Activated naive CD8-positive, alpha-beta T cell treated with anti-CD3 and anti-CD28 coated beads, Interleukin-2, amount 50 U/mL, for 16 hours (primary cell): ENCODE measurements around the gene BRAF.
"Not testable (repeated sequence)": the region's sequence is repeated elsewhere in the genome, so short reads cannot be mapped to it uniquely, and the experiment has no call there.

Experiments
- DNase-seq: peaks from one replicate; pipeline ENCODE4 v3.0.0-alpha.2; 2020; ENCODE audit warnings: low read depth, low spot score

BRAF gene

DNA sequence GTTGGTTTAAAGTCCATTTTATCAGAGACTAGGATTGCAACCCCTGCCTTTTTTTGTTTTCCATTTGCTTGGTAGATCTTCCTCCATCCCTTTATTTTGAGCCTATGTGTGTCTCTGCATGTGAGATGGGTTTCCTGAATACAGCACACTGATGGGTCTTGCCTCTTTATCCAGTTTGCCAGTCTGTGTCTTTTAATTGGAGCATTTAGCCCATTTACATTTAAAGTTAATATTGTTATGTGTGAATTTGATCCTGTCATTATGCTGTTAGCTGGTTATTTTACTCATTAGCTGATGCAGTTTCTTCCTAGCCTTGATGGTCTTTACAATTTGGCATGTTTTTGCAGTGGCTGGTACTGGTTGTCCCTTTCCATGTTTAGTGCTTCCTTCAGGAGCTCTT, 212.3 kb downstream of the BRAF start:
- not testable (repeated sequence) for DNase-seq

DNA sequence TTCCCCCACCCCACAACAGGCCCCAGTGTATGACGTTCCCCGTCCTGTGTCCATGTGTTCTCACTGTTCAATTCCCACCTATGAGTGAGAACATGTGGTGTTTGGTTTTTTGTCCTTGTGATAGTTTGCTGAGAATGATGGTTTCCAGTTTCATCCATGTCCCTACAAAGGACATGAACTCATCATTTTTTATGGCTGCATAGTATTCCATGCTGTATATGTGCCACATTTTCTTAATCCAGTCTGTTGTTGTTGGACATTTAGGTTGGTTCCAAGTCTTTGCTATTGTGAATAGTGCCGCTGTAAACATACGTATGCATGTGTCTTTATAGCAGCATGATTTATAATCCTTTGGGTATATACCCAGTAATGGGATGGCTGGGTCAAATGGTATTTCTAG, 216.0 kb downstream of the BRAF start:
- DNase-seq: not testable (repeated sequence)

DNA sequence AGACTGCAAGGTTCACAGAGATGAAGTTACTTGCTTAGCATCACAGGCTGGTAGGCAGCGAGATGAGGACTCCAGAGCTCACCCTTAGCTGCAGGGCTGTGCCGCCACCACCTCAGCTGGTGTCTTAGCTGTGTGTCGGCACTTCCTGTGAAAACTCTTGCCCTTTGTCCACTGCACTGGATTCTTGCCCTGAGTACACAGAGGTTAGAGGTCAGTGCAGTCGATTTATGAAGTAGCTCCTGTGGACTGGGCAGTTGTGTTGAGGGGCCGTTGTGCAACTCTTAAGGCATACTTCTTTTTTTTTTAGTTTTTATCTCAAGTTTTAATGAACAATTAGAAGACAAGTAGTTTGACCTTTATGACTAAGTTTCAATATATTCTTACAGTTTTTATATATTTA, 217.6 kb downstream of the BRAF start:
- no peak for DNase-seq

DNA sequence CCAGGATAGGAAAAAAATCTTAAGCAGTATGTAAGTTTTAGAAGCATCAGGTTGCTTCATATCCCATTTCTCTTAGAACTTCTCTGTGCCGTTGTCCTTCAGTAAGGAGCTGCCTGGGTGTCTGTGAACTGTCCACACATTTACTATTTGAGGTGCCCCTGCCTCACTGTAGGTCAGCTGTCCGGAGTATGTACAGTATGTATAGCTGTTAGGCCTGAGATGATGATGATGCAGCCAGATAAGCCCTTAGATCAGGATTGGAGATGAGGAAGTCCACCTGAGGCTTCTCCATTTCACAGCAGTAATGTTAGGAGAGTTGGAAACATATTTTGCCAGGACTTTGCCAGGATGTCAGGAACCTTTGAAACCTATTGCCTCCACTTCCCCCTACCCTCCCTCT, 220.5 kb downstream of the BRAF start:
- DNase-seq: no peak

DNA sequence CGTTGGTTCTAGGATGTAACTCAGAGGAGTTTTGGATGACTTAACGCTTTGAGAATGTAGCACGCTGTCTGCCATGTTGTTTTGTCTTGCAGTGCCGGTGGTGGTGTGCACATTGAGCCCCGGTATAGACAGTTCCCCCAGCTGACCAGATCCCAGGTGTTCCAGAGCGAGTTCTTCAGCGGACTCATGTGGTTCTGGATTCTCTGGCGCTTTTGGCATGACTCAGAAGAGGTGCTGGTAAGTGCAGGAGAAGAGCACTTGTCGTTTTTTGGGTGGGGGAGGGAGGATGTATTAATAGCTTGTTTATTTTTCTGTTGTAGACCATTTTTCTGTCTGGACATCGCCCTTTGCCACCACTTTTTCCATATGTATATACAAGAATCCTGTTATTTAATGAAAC, 222.0 kb downstream of the BRAF start:
- no peak for DNase-seq

DNA sequence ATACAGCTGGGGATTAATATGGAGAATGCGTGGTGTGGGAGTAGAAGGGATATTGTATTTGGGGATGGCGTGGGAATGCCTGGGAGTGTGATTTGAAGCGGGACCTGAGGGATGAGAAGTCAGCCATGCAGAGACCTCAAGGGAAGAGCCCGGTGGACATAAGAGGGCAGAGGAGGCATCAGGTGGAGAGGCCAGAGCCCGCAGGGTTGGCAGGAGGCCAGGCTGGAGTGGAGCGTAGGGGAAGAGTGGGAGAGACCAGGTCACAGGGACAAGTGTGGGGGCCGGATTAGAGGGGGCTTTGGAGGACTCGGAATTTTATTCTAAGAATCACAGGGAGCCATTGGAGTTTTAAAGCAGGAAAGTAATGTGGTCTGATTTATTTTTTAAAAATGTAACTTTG, 226.3 kb downstream of the BRAF start:
- DNase-seq: no peak

DNA sequence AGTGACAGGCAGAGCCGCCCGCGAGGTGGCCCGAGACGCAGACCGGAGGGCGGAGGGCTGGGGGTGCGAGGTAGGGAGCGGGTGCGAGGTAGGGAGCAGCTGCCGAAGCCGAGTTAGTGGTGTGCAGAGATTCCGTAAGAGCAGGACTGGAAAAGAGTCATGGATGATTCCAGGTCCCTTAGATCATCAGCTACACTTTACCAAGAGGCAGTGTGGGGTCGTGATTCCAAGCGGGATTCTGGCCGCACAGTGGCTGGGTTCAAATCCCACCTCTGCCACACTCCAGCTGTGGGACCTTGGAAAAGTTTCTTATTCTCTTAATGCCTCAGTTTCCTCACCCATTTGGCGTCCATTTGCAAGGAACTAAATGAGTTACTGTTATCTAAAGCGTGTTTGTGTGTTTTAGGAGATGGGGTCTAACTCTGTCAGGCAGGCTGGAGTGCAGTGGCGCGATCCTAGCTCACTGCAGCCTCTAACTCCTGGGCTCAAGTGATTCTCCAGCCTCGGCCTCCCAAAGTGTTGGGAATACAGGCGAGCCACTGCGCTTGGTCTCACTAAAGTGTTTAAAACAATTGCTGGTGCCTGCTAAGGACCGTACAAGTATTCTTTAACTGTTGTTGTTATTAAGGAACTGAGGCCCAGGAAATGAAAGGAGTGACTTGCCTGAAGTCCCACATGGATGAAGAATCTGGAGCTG, 227.1 kb downstream of the BRAF start:
- DNase-seq: no peak

DNA sequence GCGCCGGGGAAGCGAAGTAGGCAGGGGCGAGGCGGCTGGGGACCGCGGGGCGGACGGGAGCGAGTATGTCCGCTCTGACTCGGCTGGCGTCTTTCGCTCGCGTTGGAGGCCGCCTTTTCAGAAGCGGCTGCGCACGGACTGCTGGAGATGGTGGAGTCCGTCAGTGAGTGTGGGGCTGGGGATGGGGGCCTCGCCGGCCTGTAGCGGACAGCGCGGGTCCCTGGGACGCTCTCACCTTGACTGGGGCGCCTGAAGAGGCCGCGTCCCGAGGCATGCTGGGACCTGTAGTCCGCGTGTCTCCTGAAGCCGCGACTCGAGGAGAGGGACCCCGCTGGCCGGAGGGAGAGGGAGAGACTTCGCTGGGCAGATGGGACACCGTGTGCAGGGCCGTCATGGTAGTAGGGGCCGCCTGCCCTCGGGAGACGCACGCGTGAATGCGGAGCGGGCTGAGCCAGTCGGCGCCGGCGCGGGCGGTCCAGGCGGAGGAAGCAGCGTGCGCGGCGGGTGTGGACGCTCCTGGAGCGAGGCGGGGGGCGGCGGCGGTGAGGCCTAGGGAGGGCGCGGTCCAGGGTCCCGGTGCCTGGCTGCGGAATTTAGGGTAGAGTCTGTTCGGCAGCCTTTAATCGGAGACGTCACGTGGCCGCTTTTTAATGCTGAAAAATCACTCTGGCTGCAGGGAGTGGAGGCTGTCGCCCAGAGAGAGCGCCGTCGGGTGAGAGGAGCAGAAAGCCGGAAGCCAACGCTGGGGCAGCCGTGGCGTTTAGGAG, 227.9 kb downstream of the BRAF start, which contains the start of gene NDUFB2:
Gene NDUFB2 (plus strand): TSS at position 29 of the 767 bp plus-strand sequence. CDS start 37 bp downstream, at position 66.
- DNase-seq: peak; percentile 90

DNA sequence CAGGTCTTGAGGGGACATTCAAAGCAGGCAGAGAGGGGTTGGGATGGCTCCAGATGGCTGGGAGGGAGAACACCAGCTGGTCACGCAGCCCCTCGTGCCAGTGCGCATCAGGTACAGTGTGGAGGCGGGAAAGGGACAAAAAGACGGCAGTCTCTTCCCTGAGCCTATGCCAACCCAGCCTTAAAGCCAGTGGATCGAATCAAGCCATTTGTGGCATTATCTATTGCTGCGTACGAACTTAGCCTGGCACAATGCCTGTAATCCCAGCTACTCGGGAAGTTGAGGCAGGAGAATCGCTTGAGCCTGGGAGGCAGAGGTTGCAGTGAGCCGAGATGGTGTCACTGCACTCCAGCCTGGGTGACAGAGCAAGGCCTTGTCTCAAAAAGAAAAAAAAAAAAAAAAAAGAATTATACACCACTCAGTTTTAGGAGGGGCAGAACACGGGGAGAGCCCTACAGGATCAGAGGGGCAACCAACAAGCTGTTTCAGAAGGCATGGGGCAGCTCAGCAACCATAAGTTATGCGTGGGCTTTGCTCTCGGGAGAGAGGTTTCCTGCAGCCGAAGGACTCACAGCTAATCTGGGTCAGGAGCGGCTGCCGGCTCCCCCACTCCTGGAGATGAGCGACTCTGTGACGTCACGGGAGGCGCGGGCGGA, 228.6 kb downstream of the BRAF start:
- DNase-seq: no peak

DNA sequence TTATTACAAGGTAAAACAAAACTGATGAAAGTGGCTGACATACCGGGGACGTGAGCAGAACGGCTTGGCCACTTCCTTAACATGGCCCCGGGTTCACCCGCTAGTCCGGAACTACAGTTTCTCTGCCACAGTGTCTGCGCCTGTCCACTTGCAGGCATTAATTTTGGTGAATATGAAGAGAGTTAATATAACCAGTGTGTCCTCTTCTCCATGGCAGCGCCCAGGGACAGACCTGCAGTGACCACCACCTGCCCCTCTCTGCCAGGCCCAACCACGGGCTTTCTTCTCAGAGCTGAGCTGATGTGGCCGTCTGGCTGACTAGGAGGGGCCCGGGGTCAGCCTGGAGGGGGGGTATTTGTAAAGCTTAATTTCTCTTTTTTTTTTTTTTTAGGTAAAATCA, 229.3 kb downstream of the BRAF start:
- DNase-seq: no peak

DNA sequence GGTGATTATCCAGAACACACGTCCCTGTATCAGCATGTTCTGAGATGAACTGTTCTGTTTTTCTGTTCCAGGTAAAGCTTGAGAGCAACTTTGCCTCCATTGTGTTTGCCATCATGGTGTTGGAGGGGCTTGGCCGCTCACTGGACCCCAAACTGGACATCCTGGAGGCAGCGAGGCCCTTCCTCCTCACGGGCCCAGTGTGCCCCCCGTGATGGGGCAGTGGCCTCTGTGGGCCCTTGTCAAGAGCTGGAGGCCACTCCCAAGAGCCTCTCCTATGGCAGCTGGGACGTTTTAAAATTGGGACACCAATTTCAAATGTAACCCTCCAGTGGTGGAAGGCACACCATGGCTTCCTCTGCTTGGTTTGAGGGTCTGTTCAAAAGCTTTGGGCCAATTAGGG, 230.1 kb downstream of the BRAF start:
- DNase-seq: no peak

DNA sequence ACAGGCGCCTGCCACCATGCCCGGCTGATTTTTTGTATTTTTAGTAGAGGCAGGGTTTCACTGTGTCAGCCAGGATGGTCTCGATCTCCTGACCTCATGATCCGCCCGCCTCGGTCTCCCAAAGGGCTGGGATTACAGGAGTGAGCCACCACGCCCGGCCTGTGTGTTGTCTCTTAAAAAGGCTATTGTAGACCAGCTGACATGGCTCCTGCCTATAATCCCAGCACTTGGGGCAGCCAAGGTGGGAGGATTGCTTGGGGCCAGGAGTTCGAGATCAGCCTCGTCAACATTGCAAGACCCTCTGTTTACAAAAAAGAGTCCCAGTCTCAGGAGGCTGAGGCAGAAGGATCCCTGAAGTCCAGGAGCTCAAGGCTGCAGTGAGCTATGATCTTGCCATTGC, 230.9 kb downstream of the BRAF start:
- DNase-seq: not testable (repeated sequence)

DNA sequence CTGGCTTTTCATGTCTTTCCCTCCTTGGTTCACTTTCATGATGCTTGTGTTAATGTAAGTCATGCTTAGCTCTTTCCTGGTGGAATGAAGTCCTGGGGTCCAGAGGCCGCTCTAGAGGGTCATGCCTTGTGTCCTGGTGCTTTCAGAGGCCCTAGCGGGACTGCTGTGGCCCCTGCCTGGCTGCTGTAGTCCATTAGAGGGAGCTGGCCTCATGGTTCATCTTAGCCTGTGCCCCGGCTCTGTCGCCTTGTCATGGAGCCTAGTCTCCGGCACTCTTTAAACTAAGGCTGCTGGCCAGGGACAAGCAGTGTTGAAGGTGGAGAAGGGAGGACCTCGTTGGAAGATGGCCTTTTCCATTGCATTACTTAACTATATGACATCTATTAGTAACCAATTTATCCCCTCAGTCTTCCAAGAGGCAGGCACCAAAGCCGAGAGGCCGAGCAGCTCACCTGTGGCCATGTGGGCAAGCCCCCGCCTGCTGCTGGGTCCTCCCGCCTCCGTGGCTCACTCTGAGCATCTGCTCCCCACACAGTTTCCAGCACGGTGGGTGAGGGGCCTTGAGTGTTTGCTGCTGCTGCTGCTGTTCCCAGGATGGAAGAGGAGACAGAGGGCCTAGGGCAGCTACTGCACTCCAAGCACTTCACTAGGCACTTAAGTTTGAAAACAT, 233.2 kb downstream of the BRAF start:
- DNase-seq: no peak

DNA sequence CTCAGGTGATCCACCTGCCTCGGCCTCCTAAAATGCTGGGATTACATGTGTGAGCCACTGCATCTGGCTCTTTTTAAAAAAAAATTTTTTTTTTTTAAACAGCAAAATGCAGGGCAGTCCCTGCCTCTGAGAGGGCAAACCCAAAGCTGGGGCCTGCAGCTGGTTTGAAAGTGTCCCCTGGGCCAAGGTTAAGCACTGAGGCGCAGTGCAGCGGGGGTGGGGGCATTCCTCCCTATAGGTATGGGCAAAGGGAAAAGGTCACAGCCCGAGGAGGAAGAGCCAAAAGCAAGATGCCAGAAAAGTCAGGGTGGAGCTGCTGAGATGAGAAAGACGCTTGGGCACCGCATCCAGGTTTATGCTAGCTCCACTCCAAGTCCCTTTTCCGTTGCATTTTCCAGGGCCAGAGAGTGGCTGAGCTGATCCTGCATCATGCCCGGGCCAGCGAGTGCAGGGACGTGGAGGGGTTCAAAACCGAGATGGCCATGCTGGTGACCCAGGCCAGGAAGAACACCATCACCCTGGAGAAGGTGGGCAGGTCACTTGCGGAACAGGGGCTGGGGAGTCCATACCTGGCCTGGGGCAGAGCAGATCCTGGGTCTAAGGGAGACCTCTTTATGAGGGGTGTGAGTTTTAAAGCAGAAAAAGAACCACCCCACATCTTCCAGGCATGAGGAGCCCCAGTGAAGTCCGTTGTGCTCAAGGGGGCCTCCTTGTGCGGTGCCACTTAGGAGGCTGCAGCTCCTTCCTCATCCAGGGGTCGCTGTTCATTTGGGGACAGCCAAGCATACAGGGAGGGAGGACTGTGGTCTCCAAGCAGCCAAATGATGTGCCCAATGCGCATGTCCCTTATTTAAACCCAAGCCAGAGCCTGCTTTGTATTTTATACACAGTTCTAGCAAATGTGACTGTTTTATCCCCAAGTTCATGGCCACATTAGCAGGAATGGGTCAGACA, 235.3 kb downstream of the BRAF start:
- DNase-seq: no peak

DNA sequence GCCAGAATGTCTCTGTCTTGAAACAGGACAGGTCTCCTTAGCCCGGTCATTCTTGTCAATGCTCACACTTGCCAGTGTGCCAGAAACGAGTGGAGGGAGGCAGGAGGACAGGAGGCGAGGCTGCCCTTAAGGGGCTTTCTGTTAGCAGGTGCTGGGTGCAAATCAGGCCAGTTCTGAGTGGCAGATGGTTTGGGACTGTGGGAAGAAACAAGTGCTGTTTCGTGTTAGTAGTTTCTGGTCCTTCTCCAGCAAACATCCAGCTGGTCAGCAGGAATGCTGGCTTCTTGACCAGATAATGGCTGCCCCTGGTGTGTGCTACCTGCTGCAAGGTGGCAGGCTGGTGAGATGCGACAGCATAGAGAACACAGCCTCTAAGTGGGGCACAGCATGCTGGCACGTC, 236.4 kb downstream of the BRAF start:
- DNase-seq: no peak

DNA sequence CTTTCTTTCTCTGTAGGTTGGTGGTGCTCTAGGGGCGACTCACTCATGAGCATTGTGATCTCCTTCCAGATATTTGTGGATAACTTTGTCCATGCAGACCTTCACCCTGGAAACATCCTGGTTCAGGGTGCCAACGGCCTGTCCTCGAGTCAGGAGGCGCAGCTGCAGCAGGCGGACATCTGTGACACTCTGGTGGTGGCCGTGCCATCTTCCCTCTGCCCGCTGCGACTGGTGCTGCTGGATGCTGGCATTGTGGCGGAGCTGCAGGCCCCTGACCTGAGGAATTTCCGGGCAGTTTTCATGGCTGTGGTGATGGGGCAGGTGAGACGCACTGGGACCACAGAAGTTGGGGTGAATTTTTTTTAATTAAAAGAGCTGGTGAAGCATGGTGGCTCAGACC, 237.8 kb downstream of the BRAF start:
- DNase-seq: no peak

DNA sequence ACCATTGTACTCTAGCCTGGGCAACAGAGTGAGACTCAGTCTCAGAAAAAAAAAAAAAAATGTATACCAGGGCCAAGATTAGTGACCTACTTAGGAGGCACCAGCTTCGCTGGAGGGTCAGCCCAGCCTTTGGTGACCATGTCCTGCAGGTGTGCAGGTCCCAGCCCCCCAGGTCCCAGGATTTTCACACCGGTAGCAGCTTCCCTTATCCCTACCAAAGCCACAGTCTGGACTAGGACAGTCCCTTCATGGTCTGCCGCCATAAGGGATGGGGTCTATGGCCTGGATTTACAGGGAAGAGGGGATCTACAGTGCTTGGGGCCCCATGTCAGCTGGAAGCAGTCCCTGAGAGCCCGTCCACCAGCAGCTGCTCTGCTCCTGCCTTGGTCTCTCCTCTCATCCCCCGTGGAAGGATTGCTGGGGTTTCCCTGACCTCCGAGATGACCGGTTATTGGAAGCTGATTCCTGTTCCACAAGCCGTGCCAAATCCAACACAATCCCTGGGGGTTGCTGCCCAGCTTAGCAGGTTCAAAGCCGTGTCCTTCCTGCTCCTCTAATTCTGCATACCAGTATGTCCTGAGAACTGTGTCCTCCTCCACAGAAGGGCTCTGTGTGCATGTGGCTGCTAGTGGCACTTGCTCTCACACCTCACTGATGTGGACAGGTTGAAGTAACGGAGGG, 239.2 kb downstream of the BRAF start:
- DNase-seq: no peak

DNA sequence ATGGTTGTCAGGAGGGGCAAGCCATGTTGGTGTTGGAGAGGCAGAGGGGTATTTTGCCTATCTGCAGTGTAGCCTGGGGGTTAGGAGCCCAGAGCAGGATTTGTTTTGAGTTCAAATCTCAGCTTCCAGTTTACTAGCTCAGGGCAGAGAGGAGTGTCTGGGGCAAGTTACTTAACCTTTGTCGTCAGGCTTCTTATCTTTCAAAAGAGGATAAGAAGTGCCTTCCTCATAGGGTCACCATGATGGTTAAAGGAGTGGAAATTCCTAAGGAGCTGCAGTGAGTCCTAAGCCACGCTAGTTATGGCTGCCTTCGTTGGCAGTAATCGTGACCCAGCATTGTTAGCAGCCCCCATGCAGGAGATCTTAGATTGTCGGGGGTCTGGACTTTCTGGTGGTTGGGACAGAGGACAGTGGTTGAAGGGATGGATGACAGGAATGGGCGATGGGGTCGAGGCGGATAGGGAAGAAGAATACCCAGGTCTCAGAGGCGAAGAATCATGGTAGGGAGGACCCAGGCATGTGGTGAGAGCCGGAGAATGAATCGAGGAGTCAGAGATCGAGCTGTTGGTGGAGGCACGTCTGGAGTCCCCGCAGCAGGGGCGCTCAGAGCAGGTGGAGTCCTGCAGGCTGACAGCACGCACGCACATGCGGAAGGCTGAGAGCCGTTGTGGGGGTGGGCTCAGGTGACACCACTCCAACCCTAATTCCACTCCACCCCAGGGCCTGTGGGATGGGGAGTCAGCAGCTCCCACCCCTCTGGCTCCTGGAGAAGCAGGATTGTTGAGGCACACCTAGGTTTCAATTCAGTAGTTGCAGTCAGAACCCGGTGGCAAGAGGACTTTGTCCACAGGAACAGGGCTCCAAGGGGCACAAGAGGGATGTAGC, 240.4 kb downstream of the BRAF start:
- no peak for DNase-seq

DNA sequence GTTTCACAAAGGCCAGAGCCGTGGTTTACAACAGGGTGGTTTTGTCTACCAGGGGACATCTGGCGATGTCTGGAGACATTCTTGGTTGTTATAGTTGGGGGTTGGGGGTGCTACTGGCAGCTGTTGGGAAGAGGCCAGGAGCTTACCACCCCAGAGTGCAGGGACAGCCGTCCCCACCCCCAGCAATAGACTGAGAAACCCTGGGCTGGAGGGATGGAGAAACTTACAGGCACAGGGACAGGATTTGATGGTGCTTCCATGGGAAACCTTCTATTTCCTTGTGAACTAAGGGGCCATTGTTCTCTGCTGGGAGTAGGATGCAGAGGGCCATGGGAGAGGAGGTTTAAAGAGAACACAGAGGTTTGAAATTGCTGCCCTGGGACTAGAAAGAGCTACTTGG, 241.1 kb downstream of the BRAF start:
- DNase-seq: no peak
